ENCODE data around the gene PCGF1. TPM values are rescaled to one million over a fixed set of nuclear protein-coding genes. Genes with fewer than 3 reads are reported as not detected.

The PCGF1 gene
- total and polyA plus RNA-seq, 2 of the 4 experiments (the other 2 are of a cell fraction): 23.4 to 31.4 TPM

GRCh38 chr2:74495440-74495839, 12.1 kb downstream of the PCGF1 start:
- no peak overlapping the region for H4K5ac ChIP-seq (ENCODE audit: low read depth, low read length)
- H3K4me1 ChIP-seq (ENCODE audit: control insufficient read depth, insufficient read depth, low read length): peaks cover 7% of the 10 kb centered on the region; the same call in 1 of the 2 replicates
- ChIA-PET CTCF (no interaction called here), POLR2A (ENCODE audit: unreplicated experiment) (no interaction called here)
- H3K18ac ChIP-seq (ENCODE audit: low read depth, low read length): no peak overlapping the region
- H2BK120ac ChIP-seq (ENCODE audit: low read depth, low read length): no peak overlapping the region
- no peak overlapping the region for H4K8ac ChIP-seq (ENCODE audit: low read depth in 2 of 2, low read length in 2 of 2)
- H3K9ac ChIP-seq (ENCODE audit: low read depth, low read length): no peak overlapping the region
- H3K4ac ChIP-seq (ENCODE audit: low read depth, low read length): no peak overlapping the region
- ATAC-seq (ENCODE audit: low read depth) (no peak), DNase-seq (no peak)
- intact Hi-C loops (cut with micrococcal nuclease): no loop called here
- H3K27me3 ChIP-seq (ENCODE audit: control insufficient read depth, insufficient read depth, low read length): peaks cover 31% of the 10 kb centered on the region
- peaks cover 0 to 11% of the 10 kb centered on the region in 2 experiments; a peak in 1 of 4 replicates for H3K79me1 ChIP-seq (ENCODE audit: low read depth in 1 of 2, low read length in 2 of 2)
- peaks cover 35% of the 10 kb centered on the region for H3K36me3 ChIP-seq (ENCODE audit: control insufficient read depth, insufficient read depth, low read length)
- no peak overlapping the region for H2BK15ac ChIP-seq (ENCODE audit: low read depth, low read length)
- H3K14ac ChIP-seq (replicated peaks; ENCODE audit: low read depth, low read length): no peak overlapping the region
- no peak overlapping the region for H3K4me2 ChIP-seq (ENCODE audit: low read depth, low read length)
- no peak overlapping the region for H2BK5ac ChIP-seq (ENCODE audit: low read depth, low read length, poor library complexity, severe bottlenecking)
- H3K23ac ChIP-seq (ENCODE audit: low read depth, low read length): no peak overlapping the region
- H3K9me3 ChIP-seq (ENCODE audit: control insufficient read depth, insufficient read depth, low read length): no peaks in the 10 kb centered on the region
- H4K20me1 ChIP-seq (ENCODE audit: insufficient read depth, low read length): no peaks in the 10 kb centered on the region
- no peak overlapping the region for H2AK5ac ChIP-seq (ENCODE audit: low read depth, low read length)
- WGBS, 2 experiments (ENCODE audit: extremely low coverage in 2 of 2, insufficient read length in 1 of 2): no CpG with 5 or more reads among the region's 1 CpG
- no peak overlapping the region for H4K91ac ChIP-seq (ENCODE audit: insufficient read depth, low read depth, low read length)
- H2AFZ ChIP-seq (replicated peaks; ENCODE audit: low read length, poor library complexity): no peak overlapping the region
- no peak for TF ChIP-seq MAZ (IDR thresholded peaks at IDR 0.05; ENCODE audit: borderline replicate concordance, low read depth, low read length)
- TF ChIP-seq, protein P1, sequence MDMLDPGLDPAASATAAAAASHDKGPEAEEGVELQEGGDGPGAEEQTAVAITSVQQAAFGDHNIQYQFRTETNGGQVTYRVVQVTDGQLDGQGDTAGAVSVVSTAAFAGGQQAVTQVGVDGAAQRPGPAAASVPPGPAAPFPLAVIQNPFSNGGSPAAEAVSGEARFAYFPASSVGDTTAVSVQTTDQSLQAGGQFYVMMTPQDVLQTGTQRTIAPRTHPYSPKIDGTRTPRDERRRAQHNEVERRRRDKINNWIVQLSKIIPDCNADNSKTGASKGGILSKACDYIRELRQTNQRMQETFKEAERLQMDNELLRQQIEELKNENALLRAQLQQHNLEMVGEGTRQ (IDR thresholded peaks at IDR 0.05; ENCODE audit: low read depth, low read length): no peak
- no peak for TF ChIP-seq RAD21 (IDR thresholded peaks at IDR 0.05; ENCODE audit: low read length)
- TF ChIP-seq, protein P2, sequence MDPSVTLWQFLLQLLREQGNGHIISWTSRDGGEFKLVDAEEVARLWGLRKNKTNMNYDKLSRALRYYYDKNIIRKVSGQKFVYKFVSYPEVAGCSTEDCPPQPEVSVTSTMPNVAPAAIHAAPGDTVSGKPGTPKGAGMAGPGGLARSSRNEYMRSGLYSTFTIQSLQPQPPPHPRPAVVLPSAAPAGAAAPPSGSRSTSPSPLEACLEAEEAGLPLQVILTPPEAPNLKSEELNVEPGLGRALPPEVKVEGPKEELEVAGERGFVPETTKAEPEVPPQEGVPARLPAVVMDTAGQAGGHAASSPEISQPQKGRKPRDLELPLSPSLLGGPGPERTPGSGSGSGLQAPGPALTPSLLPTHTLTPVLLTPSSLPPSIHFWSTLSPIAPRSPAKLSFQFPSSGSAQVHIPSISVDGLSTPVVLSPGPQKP (IDR thresholded peaks at IDR 0.05; ENCODE audit: borderline replicate concordance, low read depth, low read length): no peak
- no peak for TF ChIP-seq BHLHE40 (IDR thresholded peaks at IDR 0.05; ENCODE audit: low read depth, low read length)
- TF ChIP-seq CHD1 (IDR thresholded peaks at IDR 0.05; ENCODE audit: low read depth, low read length): no peak
- no peak overlapping the region for H2BK20ac ChIP-seq (ENCODE audit: low read depth, low read length)
- no peaks in the 10 kb centered on the region for H3K9me1 ChIP-seq (ENCODE audit: insufficient read depth, low read length)
- BruUV-seq (replicated peaks): no TSS peak
- no peak overlapping the region for H3K56ac ChIP-seq (ENCODE audit: extremely low read depth, insufficient read depth, low read length)
- in situ Hi-C loops (cut with MboI; ENCODE audit: low sequenced_read_pairs): loop anchor here (25.0 kb wide), 1 partner anchor 367 kb away; no protein-coding TSS in a partner anchor
- dilution Hi-C loops (cut with HindIII; ENCODE audit: low sequenced_read_pairs, unreplicated experiment): no loop called here
- no peak overlapping the region for H3K27ac ChIP-seq (ENCODE audit: insufficient read depth, low read length)
- no peak overlapping the region for H3K4me3 ChIP-seq (ENCODE audit: insufficient read depth, low read depth, low read length)
- no peak overlapping the region for H2AK9ac ChIP-seq (replicated peaks; ENCODE audit: low read depth, low read length, poor library complexity)
